GM18507 (cell line): ENCODE measurements around the gene TICRR.

ENCODE experiments used
- DNase-seq: peaks from one replicate; pipeline ENCODE4 v3.0.0; 2011; ENCODE audit warnings: low read depth; ENCODE audit not compliant: insufficient read length; ENCODE audit errors: extremely low spot score
- FAIRE-seq: peaks from 2 replicates; lab custom pipeline; 2011; peaks lifted over from hg19 to GRCh38; lab: Jason Lieb, UNC

Gene TICRR

GRCh38 chr15:89648106-89649012 is 73.1 kb downstream of the TICRR start:
- DNase-seq (no peak), FAIRE-seq (no peak)

GRCh38 chr15:89649013-89649625 is 73.8 kb downstream of the TICRR start:
- FAIRE-seq (no peak), DNase-seq (no peak)

GRCh38 chr15:89649716-89650115 is 74.4 kb downstream of the TICRR start:
- no peak for FAIRE-seq

GRCh38 chr15:89652131-89652530 is 76.9 kb downstream of the TICRR start:
- no peak for FAIRE-seq

More at GRCh38 chr15:89649716-89650115, 74.4 kb downstream of the TICRR start:
- DNase-seq: no peak

GRCh38 chr15:89652666-89653065 is 77.4 kb downstream of the TICRR start:
- FAIRE-seq (no peak), DNase-seq (no peak)

More at GRCh38 chr15:89652131-89652530, 76.9 kb downstream of the TICRR start:
- DNase-seq: no peak

- FAIRE-seq (no peak), DNase-seq (no peak)
Observed at GRCh38 chr15:89653578-89653977, 78.3 kb downstream of the TICRR start.

GRCh38 chr15:89654301-89654761 is 79.1 kb downstream of the TICRR start:
- DNase-seq (no peak), FAIRE-seq (no peak)

GRCh38 chr15:89654847-89655805 is 79.9 kb downstream of the TICRR start, which contains the start of gene KIF7:
KIF7 (minus strand) TSS chr15:89655467; CDS start chr15:89652930, 2,537 bp downstream.
- FAIRE-seq (no peak), DNase-seq (no peak)

- FAIRE-seq (no peak), DNase-seq (no peak)
Observed at GRCh38 chr15:89656116-89656815, 81.0 kb downstream of the TICRR start.

- FAIRE-seq (no peak), DNase-seq (no peak)
Observed at GRCh38 chr15:89657686-89658200, 82.5 kb downstream of the TICRR start.

GRCh38 chr15:89659295-89659694 is 84.0 kb downstream of the TICRR start:
- FAIRE-seq: no peak
- no peak for DNase-seq

- DNase-seq (no peak), FAIRE-seq (no peak)
Observed at GRCh38 chr15:89660556-89660955, 85.3 kb downstream of the TICRR start.

- no peak for DNase-seq
- no peak for FAIRE-seq
Observed at GRCh38 chr15:89662893-89663626, 87.8 kb downstream of the TICRR start.

GRCh38 chr15:89664441-89665350 is 89.4 kb downstream of the TICRR start:
- no peak for DNase-seq
- FAIRE-seq: no peak

GRCh38 chr15:89665449-89666181 is 90.3 kb downstream of the TICRR start:
- DNase-seq (no peak), FAIRE-seq (no peak)

GRCh38 chr15:89666184-89666857 is 91.1 kb downstream of the TICRR start:
- no peak for FAIRE-seq
- no peak for DNase-seq
